AG08396 (cell line): ENCODE data around the gene NPPC.
"Not testable (repeated sequence)": the region's sequence is repeated elsewhere in the genome, so short reads cannot be mapped to it uniquely, and the experiment has no call there.

ENCODE experiments used
- DNase-seq: peaks from one replicate; pipeline ENCODE4 v3.0.0; 2012; ENCODE audit warnings: low spot score, mixed read lengths

NPPC gene

DNA sequence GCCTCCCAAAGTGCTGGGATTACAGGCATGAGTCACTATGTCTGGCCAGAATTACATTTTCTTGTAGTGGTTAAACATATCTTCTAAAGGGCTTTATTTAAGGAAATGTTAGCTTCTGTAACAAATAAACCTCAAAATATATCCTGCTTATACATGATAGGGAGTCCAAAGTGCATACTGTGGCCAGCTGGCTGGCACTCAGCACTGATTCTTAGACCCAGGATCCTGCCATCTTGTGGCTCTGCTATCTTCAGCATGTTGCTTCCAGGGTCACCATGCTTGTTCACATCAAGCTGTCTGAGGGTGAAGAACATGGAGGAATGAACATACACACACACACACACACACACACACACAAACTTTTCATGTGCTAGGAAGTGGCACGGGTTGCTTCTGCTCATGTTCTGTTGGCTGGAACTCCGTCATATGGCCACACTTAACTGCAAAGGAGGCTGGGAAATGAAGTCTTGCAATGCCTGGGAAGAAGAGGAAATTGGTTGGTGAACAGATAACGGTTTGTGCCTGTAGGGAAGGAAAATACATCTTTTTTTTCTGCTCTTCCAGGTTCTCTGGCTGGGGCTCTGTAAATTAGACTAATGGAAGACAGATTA lies 40.0 kb downstream of the NPPC start:
- DNase-seq, result no peak

DNA sequence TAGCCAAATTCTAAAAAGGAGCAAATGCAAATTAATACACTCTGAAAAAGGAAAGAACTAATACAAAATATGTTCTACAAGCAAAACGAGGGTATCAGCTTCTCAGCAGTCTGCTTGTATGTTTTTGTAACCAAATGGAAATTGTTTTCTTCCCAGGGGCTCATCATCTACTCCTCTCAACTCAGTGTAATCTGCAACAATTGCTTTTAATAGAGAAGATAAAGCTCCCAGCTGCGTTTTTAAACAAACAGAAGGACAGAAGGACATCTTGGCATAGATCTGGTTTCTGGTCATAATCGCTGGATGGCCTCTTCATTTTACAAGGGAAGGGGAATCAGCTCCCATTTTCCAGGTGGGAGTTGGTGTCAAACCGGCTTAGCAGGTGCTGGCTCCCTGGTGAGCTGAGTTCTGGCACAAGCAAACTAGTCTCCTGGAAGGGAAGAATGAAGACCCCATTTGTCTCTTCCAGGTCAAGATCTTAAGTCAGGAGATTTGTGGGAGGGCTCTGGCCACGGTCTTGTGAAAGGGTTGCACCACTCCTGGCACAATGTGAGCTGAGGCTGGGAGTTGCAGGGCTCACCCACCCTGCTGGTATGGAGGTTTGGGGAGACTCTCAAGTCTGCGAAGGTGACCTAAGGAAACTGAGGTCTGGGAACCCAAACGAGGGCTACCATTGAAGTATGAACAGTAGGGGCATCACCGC lies 41.6 kb downstream of the NPPC start:
- no peak for DNase-seq

DNA sequence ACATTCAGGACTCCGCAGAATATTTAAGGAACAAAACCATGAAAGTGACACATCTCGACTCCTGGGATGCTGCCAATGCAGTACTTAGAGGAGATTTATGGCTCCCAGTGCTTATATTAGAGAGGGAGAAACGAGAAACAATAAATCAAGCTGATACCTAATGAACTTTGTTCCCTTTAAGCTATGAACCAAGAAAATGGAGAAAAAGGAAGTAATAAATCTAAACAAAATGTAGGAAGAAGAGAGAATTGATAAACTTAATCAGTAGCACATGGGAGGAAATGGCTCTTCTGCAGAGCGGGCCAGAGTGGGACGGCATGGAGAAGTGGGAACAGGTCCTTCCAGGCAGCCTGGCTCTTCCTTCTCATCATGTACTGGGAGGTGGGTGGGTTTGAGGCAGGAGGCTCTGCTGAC lies 42.7 kb downstream of the NPPC start:
- no peak for DNase-seq

DNA sequence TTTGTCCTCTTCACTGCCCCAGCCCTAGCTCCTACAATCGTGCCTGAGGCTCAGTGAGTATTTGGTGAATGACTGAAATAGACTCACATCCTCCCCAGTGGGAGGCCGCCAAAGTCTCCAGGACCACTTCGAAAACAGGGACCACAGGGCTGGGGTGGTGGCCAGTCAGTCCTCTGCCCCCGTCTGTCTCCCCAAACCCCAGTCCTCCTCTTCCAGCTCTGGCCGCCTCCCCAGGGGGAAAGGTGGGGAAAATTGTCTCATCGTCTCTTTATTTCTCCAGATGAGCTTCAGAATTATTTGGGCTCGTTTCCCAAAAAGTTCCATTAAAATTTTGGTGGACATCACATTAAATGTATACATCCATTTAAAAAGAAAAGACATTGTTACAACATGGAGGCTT lies 43.5 kb downstream of the NPPC start:
- no peak for DNase-seq

DNA sequence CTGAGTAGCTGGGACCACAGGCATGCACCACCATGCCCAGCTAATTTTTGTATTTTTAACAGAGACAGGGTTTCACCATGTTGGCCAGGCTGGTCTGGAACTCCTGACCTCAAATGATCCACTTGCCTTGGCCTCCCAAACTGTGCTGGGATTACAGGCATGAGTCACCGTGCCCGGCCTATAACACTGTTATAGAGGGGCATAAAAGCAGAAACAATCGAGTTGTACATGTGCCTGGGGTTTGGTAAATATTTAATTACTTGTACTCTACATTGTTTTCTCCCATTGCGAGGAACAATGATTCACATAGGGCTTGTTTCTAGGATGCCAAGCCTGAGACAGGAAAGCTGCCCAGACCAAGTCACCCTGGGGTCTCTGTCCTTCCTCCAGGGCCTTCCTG lies 45.8 kb downstream of the NPPC start:
- not testable (repeated sequence) for DNase-seq

DNA sequence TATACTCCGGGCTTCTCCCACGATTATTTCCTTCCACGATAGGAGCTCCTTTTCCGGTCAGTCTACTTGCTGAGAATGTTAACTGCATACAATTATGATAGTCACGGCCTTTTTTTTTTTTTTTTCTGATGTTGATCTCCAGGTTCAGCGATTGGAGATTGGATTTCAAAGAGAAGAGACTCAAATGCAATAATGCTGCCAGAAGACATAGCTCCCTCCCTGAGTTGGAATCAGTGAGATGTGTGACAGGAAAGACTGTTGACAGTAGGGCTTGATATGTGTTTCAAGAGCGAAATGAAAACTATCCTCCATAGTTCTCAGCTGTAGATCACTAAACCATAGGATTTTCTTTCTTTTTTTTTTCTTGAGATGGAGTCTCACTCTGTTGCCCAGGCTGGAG lies 47.0 kb downstream of the NPPC start:
- DNase-seq, result no peak

DNA sequence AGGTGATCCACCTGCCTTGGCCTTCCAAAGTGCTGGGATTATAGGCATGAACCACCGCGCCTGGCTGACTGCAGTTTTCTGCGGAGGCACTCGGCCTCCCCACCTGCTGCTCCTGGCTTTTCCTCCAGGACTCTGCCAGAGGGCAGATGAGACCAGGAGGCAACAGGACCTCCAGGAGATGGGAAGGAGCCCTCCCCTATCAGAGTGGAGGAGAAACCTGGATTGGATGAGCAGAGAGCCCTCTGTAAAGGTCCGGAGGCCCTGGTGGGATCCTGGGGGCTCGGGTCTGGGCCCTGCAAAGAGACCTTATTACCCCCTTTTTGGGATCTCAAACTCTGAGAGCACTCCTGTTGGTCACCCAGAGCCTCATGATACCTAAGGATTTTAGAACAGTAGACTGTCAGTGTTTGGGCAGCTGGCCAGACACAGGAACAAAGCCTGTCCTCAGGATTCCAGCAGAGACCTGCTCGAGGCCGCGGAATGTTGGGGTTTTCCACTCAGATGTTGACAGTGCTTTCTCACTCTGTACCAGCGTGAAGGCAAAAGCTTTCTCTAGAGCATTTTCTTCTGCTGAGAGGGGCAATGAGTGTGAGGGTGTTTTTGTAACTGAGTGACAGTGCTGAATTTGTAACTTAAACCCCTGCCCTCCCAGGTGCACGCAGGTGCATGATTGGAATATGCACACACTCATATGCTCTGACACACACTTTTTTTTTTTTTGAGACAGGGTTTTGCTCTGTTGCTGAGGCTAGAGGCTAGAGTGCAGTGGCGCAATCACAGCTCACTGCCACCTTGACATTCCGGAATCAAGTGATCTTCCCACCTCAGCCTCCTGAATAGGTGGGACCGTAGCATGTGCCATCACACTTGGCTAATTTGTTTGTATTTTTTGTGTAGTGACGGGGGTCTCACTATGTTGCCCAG lies 48.4 kb downstream of the NPPC start:
- DNase-seq, result no peak

DNA sequence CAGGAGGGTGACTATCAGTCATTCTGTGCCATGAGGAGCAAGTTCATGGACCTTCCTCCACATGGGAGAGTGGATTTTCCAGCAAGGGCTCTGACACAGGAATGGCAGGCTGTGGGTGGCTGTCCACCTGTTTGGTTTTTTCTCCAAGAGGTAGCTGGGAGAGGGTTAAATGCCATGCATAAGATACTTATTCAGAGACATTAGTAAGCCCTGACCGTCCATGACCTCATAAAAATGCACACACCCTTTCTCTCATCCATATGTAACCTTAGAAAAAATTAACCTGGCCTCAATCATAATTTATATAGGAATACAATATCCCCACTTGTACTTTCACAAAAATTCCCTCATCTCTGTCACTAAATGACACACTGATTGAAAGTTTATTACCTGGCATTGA lies 51.3 kb downstream of the NPPC start:
- DNase-seq, result no peak
